ENCODE results near the gene ITPR2. TPM values are rescaled to one million over a fixed set of nuclear protein-coding genes. Genes with fewer than 3 reads are reported as not detected.

Gene ITPR2
- total RNA-seq, 1 experiment from 2014 or later = 14.3 TPM

DNA sequence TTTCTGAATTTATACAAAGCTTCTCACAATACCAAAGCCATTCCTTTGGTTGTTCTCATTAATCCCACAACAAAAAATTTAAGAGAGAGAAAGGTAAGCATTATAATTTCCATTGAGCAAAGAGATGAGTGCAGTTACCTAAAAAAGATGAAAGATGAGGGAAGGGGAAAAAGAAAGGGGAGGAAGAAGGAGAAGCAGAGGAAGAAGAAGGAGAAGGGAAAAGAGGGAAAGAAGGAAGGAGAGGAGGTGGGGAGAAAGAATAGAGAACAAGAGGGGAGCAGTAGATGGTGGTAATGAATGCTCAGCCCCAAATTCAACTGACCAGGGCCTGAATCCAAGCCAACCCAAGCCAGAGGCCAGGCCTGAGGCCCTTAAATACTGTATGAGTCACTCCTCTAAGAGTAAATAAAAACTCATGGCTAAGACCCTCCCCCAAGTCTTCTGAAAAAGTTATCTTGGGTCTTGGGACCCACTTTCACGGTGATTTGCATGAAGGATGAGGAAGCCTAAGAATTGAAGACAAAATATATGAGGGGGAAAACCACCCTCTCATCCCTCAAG is 144.6 kb downstream of the ITPR2 start:
- no peak overlapping the region for H3K27ac Mint-ChIP-seq (ENCODE audit: low read depth, unreplicated experiment)
- TF ChIP-seq, protein P1, sequence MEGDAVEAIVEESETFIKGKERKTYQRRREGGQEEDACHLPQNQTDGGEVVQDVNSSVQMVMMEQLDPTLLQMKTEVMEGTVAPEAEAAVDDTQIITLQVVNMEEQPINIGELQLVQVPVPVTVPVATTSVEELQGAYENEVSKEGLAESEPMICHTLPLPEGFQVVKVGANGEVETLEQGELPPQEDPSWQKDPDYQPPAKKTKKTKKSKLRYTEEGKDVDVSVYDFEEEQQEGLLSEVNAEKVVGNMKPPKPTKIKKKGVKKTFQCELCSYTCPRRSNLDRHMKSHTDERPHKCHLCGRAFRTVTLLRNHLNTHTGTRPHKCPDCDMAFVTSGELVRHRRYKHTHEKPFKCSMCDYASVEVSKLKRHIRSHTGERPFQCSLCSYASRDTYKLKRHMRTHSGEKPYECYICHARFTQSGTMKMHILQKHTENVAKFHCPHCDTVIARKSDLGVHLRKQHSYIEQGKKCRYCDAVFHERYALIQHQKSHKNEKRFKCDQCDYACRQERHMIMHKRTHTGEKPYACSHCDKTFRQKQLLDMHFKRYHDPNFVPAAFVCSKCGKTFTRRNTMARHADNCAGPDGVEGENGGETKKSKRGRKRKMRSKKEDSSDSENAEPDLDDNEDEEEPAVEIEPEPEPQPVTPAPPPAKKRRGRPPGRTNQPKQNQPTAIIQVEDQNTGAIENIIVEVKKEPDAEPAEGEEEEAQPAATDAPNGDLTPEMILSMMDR (IDR thresholded peaks at IDR 0.05; ENCODE audit: unreplicated experiment) = no peak
- no peaks in the 10 kb centered on the region for H3K9me3 Mint-ChIP-seq (ENCODE audit: unreplicated experiment)
- H3K4me3 Mint-ChIP-seq (ENCODE audit: unreplicated experiment) = no peak overlapping the region
- no peaks in the 10 kb centered on the region for H3K36me3 Mint-ChIP-seq (ENCODE audit: insufficient read depth, unreplicated experiment)
- peaks cover 27% of the 10 kb centered on the region for H3K4me1 Mint-ChIP-seq (ENCODE audit: insufficient read depth, unreplicated experiment)
- no peaks in the 10 kb centered on the region for H3K27me3 Mint-ChIP-seq (ENCODE audit: insufficient read depth, unreplicated experiment)
- ChIA-PET CTCF (interaction anchor here (0.6 kb wide), 1 partner anchor 971 kb away, joined by 3 read pairs; no protein-coding TSS in a partner anchor), POLR2A (no interaction called here)
- no peak for DNase-seq (ENCODE audit: unreplicated experiment)
- intact Hi-C loops (cut with micrococcal nuclease) = no loop called here
- BruUV-seq (replicated peaks) = no TSS peak

DNA sequence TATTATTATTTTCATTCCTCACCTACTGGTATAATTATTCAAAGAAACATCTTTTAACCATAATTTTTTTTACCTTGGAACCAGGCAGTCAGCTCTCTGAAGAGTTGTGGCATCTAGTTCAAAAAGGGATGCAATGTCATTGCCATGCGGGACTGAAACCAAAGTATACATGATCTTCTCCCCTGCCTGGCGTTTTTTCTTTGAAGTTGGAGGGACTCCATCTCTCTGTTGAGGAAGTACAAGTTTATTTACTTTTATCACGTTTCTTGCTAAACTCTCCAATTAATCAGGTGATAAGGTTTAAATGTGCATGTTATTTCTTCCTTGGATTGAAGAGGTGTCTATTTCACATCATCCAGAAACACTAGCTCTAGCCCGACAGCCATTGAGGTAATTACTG is 146.6 kb downstream of the ITPR2 start:
- no TSS peak for BruUV-seq (replicated peaks)
- Mint-ChIP-seq H3K4me1 (ENCODE audit: insufficient read depth, unreplicated experiment) (peaks cover 15% of the 10 kb centered on the region), H3K27ac (ENCODE audit: low read depth, unreplicated experiment) (no peak overlapping the region), H3K36me3 (ENCODE audit: insufficient read depth, unreplicated experiment) (peaks cover 5% of the 10 kb centered on the region), H3K9me3 (ENCODE audit: unreplicated experiment) (no peaks in the 10 kb centered on the region), H3K4me3 (ENCODE audit: unreplicated experiment) (no peak overlapping the region), H3K27me3 (ENCODE audit: insufficient read depth, unreplicated experiment) (no peaks in the 10 kb centered on the region)
- no peak for DNase-seq (ENCODE audit: unreplicated experiment)
- CTCF ChIA-PET = no interaction called here
- intact Hi-C loops (cut with micrococcal nuclease) = no loop called here
- TF ChIP-seq, protein P1 (IDR thresholded peaks at IDR 0.05; ENCODE audit: unreplicated experiment) = no peak
- POLR2A ChIA-PET = no interaction called here

DNA sequence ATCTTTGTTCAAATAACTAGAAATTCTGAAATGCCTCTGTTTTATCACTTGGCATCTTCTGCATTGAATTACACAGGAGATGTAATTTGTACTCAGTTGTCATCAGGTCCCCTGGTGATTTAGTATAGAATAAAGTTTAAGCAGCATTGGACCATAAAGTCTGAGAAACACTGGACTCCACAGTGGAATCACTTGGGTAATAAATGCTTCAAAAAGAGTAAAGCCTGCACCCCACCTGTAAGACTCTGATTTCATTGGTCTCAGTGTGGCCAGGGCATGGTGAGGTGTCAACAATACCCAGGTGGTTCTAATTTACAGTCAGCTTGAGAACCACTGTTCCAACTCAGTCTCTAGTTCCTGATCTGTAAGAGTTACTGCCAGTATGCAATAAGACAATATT is 148.9 kb downstream of the ITPR2 start:
- peaks cover 17% of the 10 kb centered on the region for H3K4me1 Mint-ChIP-seq (ENCODE audit: insufficient read depth, unreplicated experiment)
- TF ChIP-seq, protein P1 (IDR thresholded peaks at IDR 0.05; ENCODE audit: unreplicated experiment) = no peak
- H3K27me3 Mint-ChIP-seq (ENCODE audit: insufficient read depth, unreplicated experiment) = no peaks in the 10 kb centered on the region
- intact Hi-C loops (cut with micrococcal nuclease) = no loop called here
- DNase-seq (ENCODE audit: unreplicated experiment) = no peak
- H3K27ac Mint-ChIP-seq (ENCODE audit: low read depth, unreplicated experiment) = no peak overlapping the region
- BruUV-seq (replicated peaks) = no TSS peak
- ChIA-PET CTCF (interaction anchor here (1.1 to 1.2 kb wide), 2 partner anchors 17 to 201 kb away, joined by 3 read pairs; no protein-coding TSS in a partner anchor), POLR2A (interaction anchor here (0.8 kb wide), 1 partner anchor 9 kb away, joined by 3 read pairs; no protein-coding TSS in a partner anchor)
- no peaks in the 10 kb centered on the region for H3K9me3 Mint-ChIP-seq (ENCODE audit: unreplicated experiment)
- peaks cover 5% of the 10 kb centered on the region for H3K36me3 Mint-ChIP-seq (ENCODE audit: insufficient read depth, unreplicated experiment)
- H3K4me3 Mint-ChIP-seq (ENCODE audit: unreplicated experiment) = no peak overlapping the region

DNA sequence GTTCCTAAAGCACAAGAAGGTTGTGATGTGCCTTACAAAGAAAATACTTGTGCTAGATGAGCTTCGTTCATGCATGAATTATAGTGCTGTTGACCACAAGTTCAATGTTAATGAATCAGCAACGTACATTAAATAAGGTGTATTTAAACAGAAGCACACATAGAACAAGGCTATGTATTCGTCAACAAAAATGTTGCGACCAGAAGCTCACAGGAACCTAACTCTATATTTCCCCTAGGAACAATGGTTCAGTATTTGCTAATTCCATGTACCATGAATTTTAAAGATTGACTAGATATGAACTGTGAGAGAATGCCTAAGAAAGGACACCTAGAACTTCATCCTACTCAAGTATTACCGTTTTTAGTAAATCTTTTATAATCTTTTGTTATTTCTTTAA is 149.6 kb downstream of the ITPR2 start:
- no TSS peak for BruUV-seq (replicated peaks)
- no peaks in the 10 kb centered on the region for H3K9me3 Mint-ChIP-seq (ENCODE audit: unreplicated experiment)
- TF ChIP-seq, protein P1 (IDR thresholded peaks at IDR 0.05; ENCODE audit: unreplicated experiment) = no peak
- H3K4me1 Mint-ChIP-seq (ENCODE audit: insufficient read depth, unreplicated experiment) = peaks cover 21% of the 10 kb centered on the region
- DNase-seq (ENCODE audit: unreplicated experiment) = no peak
- H3K27ac Mint-ChIP-seq (ENCODE audit: low read depth, unreplicated experiment) = no peak overlapping the region
- no peaks in the 10 kb centered on the region for H3K27me3 Mint-ChIP-seq (ENCODE audit: insufficient read depth, unreplicated experiment)
- ChIA-PET POLR2A (interaction anchor here (0.7 to 0.8 kb wide), 2 partner anchors 10 to 159 kb away, joined by 3 to 4 read pairs; no protein-coding TSS in a partner anchor), CTCF (interaction anchor here (0.6 to 1.2 kb wide), 4 partner anchors 18 to 331 kb away, joined by 3 read pairs; partner anchors contain the start of gene TM7SF3)
- intact Hi-C loops (cut with micrococcal nuclease) = no loop called here
- peaks cover 5% of the 10 kb centered on the region for H3K36me3 Mint-ChIP-seq (ENCODE audit: insufficient read depth, unreplicated experiment)
- H3K4me3 Mint-ChIP-seq (ENCODE audit: unreplicated experiment) = no peak overlapping the region
